Panc1 (cell line): ENCODE data around the gene OR2W3. TPM values are rescaled to one million over a fixed set of nuclear protein-coding genes. Genes with fewer than 3 reads are reported as not detected.

Experiments
- ATAC-seq: fragments of 200-7000 bp; cut with Tn5 transposase; 2 replicates; pipeline ENCODE4 v1.9.1; 2020; ENCODE audit warnings: mild to moderate bottlenecking, moderate library complexity
- BruUV-seq: library from RNA; stranded (reverse); fragments of 400-500 nt; replicated peaks from 2 replicates; lab custom pipeline; 2021; lab: Mats Ljungman, UMichigan
- CTCF ChIA-PET: fragments of 300-600 bp; sonication (Branson Sonifier 250); formaldehyde crosslinking; loops from one replicate; lab custom pipeline; 2022; ENCODE audit warnings: antibody characterized with exemption; lab: Charles Lee
- POLR2A ChIA-PET: fragments of 300-600 bp; sonication (Branson Sonifier 250); formaldehyde crosslinking; loops from one replicate; lab custom pipeline; 2022; ENCODE audit warnings: antibody characterized with exemption; lab: Charles Lee
- DNase-seq: peaks from one replicate; pipeline ENCODE4 v3.0.0-alpha.2; 2010; ENCODE audit warnings: low read depth, low spot score
- H3K27ac ChIP-seq: 2 replicates; pipeline ENCODE4 v1.5.1; 2011; ENCODE audit warnings: mild to moderate bottlenecking, low read length, inconsistent platforms
- H3K27me3 ChIP-seq: fragments of 200-500 bp; sonication (Bioruptor generic); 2 replicates; pipeline ENCODE4 v1.6.0; 2014; ENCODE audit warnings: low read length, inconsistent platforms; ENCODE audit not compliant: control insufficient read depth, insufficient read depth
- H3K36me3 ChIP-seq: fragments of 200-500 bp; sonication (Bioruptor generic); 2 replicates; pipeline ENCODE4 v1.5.1; 2014; ENCODE audit warnings: inconsistent platforms, mild to moderate bottlenecking, low read length, moderate library complexity; ENCODE audit not compliant: control insufficient read depth, insufficient read depth
- H3K4me1 ChIP-seq: 2 replicates; pipeline ENCODE4 v1.5.1; 2011; ENCODE audit warnings: inconsistent platforms, mild to moderate bottlenecking, low read length, moderate library complexity; ENCODE audit not compliant: control insufficient read depth, insufficient read depth
- H3K4me3 ChIP-seq, 2 experiments: 2 replicates each; pipeline ENCODE4 v1.5.1; 2011 to 2012; ENCODE audit warnings: low read depth in 2 of 2, low read length in 2 of 2, mild to moderate bottlenecking in 2 of 2, inconsistent platforms in 1 of 2, moderate library complexity in 1 of 2
- H3K9me3 ChIP-seq: fragments of 200-500 bp; sonication (Bioruptor generic); 2 replicates; pipeline ENCODE4 v1.5.1; 2014; ENCODE audit warnings: low read depth, mild to moderate bottlenecking, inconsistent platforms, low read length, moderate library complexity; ENCODE audit not compliant: control insufficient read depth, insufficient read depth
- POLR2AphosphoS5 ChIP-seq: IDR thresholded peaks from 2 replicates; pipeline ENCODE4 v1.6.1; 2012; ENCODE audit warnings: mild to moderate bottlenecking, low read depth, low read length, moderate library complexity
- SIN3A ChIP-seq: IDR thresholded peaks from 2 replicates; pipeline ENCODE4 v1.6.1; 2012; ENCODE audit warnings: low read depth, mild to moderate bottlenecking, low read length, moderate library complexity, borderline replicate concordance; ENCODE audit not compliant: insufficient read depth
- TCF7L2 ChIP-seq: IDR thresholded peaks from 2 replicates; pipeline ENCODE4 v1.6.1; 2011; ENCODE audit warnings: mild to moderate bottlenecking, low read depth, low read length, inconsistent platforms
- in situ Hi-C: cut with HindIII; loops from 2 replicates; pipeline ENCODE4 v1.10.0; 2016; ENCODE audit warnings: low sequenced_read_pairs, low pct_unique_long_range_greater_than_20kb
- intact Hi-C: fragments of 100-400 bp; cut with micrococcal nuclease; formaldehyde crosslinking; loops from one replicate; pipeline ENCODE4 v1.10.0; 2022; ENCODE audit not compliant: unreplicated experiment
- total RNA-seq: library from RNA; stranded (reverse); gene quantifications from one replicate; pipeline ENCODE4 v1.2.1, GENCODE V29; 2021; ENCODE audit not compliant: unreplicated experiment
- TF ChIP-seq, protein P1 (sequence below): fragments of 450-650 bp; IDR thresholded peaks from 2 replicates; pipeline ENCODE4 v1.5.1; 2017; ENCODE audit warnings: mild to moderate bottlenecking
- TF ChIP-seq, protein P2 (sequence below), 2 experiments: IDR thresholded peaks; 2 replicates each; pipeline ENCODE4 v1.6.1; 2011 to 2012; ENCODE audit warnings: low read depth in 2 of 2, control low read depth in 1 of 2, low read length in 1 of 2, mild to moderate bottlenecking in 1 of 2, moderate library complexity in 1 of 2; ENCODE audit not compliant: insufficient read depth in 1 of 2

Gene OR2W3
- total RNA-seq, 1 experiment from 2014 or later = not detected

GRCh38 chr1:247942624-247943023 is 47.2 kb downstream of the OR2W3 start:
- no TSS peak for BruUV-seq
- Histone ChIP-seq H3K36me3 (no peaks in the 10 kb centered on the region), H3K4me3 (no peak overlapping the region), H3K9me3 (no peaks in the 10 kb centered on the region), H3K27ac (no peak overlapping the region), H3K27me3 (no peaks in the 10 kb centered on the region), H3K4me1 (no peaks in the 10 kb centered on the region)
- TF ChIP-seq, protein P1, sequence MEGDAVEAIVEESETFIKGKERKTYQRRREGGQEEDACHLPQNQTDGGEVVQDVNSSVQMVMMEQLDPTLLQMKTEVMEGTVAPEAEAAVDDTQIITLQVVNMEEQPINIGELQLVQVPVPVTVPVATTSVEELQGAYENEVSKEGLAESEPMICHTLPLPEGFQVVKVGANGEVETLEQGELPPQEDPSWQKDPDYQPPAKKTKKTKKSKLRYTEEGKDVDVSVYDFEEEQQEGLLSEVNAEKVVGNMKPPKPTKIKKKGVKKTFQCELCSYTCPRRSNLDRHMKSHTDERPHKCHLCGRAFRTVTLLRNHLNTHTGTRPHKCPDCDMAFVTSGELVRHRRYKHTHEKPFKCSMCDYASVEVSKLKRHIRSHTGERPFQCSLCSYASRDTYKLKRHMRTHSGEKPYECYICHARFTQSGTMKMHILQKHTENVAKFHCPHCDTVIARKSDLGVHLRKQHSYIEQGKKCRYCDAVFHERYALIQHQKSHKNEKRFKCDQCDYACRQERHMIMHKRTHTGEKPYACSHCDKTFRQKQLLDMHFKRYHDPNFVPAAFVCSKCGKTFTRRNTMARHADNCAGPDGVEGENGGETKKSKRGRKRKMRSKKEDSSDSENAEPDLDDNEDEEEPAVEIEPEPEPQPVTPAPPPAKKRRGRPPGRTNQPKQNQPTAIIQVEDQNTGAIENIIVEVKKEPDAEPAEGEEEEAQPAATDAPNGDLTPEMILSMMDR = no peak
- TF ChIP-seq SIN3A = no peak
- TF ChIP-seq, protein P2, sequence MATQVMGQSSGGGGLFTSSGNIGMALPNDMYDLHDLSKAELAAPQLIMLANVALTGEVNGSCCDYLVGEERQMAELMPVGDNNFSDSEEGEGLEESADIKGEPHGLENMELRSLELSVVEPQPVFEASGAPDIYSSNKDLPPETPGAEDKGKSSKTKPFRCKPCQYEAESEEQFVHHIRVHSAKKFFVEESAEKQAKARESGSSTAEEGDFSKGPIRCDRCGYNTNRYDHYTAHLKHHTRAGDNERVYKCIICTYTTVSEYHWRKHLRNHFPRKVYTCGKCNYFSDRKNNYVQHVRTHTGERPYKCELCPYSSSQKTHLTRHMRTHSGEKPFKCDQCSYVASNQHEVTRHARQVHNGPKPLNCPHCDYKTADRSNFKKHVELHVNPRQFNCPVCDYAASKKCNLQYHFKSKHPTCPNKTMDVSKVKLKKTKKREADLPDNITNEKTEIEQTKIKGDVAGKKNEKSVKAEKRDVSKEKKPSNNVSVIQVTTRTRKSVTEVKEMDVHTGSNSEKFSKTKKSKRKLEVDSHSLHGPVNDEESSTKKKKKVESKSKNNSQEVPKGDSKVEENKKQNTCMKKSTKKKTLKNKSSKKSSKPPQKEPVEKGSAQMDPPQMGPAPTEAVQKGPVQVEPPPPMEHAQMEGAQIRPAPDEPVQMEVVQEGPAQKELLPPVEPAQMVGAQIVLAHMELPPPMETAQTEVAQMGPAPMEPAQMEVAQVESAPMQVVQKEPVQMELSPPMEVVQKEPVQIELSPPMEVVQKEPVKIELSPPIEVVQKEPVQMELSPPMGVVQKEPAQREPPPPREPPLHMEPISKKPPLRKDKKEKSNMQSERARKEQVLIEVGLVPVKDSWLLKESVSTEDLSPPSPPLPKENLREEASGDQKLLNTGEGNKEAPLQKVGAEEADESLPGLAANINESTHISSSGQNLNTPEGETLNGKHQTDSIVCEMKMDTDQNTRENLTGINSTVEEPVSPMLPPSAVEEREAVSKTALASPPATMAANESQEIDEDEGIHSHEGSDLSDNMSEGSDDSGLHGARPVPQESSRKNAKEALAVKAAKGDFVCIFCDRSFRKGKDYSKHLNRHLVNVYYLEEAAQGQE (IDR thresholded peaks at IDR 0.05; ENCODE audit: insufficient read depth in 1 of 2, low read depth in 2 of 2, low read length in 1 of 2) = no peak
- TF ChIP-seq POLR2AphosphoS5 = no peak
- no peak for TF ChIP-seq TCF7L2
- ChIA-PET CTCF (no interaction called here), POLR2A (no interaction called here)
- DNase-seq (no peak), ATAC-seq (no peak)
- in situ Hi-C loops = no loop called here
- intact Hi-C loops = no loop called here

Other genes with a start within 250 kb of the OR2W3 start
- gene OR13G1, start 215.8 kb upstream of the OR2W3 start, total RNA-seq = not detected
- not detected for gene OR6F1, start 178.9 kb upstream of the OR2W3 start, total RNA-seq
- gene OR14K1, start 157.0 kb upstream of the OR2W3 start, total RNA-seq = not detected
- gene OR14A2, start 147.4 kb upstream of the OR2W3 start, total RNA-seq = not detected
- not detected for gene OR1C1, start 135.0 kb upstream of the OR2W3 start, total RNA-seq
- not detected for gene OR14A16, start 71.5 kb upstream of the OR2W3 start, total RNA-seq
- not detected for gene OR11L1, start 53.7 kb upstream of the OR2W3 start, total RNA-seq
- not detected for gene TRIM58, start 38.4 kb upstream of the OR2W3 start, total RNA-seq
- not detected for gene OR2T8, start 24.7 kb downstream of the OR2W3 start, total RNA-seq
- not detected for gene OR2AJ1, start 29.3 kb downstream of the OR2W3 start, total RNA-seq
- not detected for gene OR2L8, start 53.3 kb downstream of the OR2W3 start, total RNA-seq
- not detected for gene OR2AK2, start 69.6 kb downstream of the OR2W3 start, total RNA-seq
- gene OR2L5, start 118.1 kb downstream of the OR2W3 start, total RNA-seq = not detected
- not detected for gene OR2L2, start 134.5 kb downstream of the OR2W3 start, total RNA-seq
- not detected for gene OR2L3, start 151.2 kb downstream of the OR2W3 start, total RNA-seq
- not detected for gene OR2L13, start 199.6 kb downstream of the OR2W3 start, total RNA-seq
- not detected for gene OR2M5, start 249.6 kb downstream of the OR2W3 start, total RNA-seq